ENCODE data around the gene BBS9.

BBS9 gene

DNA sequence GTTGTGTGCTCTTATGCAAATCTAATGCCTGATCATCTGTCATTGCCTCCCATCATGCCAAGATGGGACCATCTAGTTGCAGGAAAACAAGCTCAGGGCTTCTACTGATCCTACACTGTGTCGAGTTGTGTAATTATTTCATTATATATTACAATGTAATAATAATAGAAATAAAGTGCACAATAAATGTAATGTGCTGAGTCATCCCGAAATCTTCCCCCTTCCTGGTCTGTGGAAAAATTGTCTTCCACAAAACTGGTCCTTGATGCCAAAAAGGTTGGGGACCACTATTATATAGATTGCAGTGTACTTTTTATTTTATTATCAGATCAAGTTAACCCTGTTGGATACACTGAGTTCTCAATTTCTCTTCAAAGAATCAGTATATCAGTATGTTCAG lies 50.2 kb downstream of the BBS9 start:
- H3K4me1 ChIP-seq = no peaks in the 10 kb centered on the region

GRCh38 chr7:33183504-33183903 lies 54.1 kb downstream of the BBS9 start:
- no peak for DNase-seq
- Histone ChIP-seq H3K4me1 (no peaks in the 10 kb centered on the region), H3K27me3 (no peaks in the 10 kb centered on the region), H3K27ac (no peak overlapping the region), H3K9me3 (no peaks in the 10 kb centered on the region), H3K36me3 (peaks cover 13 to 21% (median 18%) of the 10 kb centered on the region in 3 donors), H3K4me3 (no peak overlapping the region)
- TF ChIP-seq, protein P1, sequence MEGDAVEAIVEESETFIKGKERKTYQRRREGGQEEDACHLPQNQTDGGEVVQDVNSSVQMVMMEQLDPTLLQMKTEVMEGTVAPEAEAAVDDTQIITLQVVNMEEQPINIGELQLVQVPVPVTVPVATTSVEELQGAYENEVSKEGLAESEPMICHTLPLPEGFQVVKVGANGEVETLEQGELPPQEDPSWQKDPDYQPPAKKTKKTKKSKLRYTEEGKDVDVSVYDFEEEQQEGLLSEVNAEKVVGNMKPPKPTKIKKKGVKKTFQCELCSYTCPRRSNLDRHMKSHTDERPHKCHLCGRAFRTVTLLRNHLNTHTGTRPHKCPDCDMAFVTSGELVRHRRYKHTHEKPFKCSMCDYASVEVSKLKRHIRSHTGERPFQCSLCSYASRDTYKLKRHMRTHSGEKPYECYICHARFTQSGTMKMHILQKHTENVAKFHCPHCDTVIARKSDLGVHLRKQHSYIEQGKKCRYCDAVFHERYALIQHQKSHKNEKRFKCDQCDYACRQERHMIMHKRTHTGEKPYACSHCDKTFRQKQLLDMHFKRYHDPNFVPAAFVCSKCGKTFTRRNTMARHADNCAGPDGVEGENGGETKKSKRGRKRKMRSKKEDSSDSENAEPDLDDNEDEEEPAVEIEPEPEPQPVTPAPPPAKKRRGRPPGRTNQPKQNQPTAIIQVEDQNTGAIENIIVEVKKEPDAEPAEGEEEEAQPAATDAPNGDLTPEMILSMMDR (IDR thresholded peaks at IDR 0.05) = no peak
- intact Hi-C loops (cut with DNase I; ENCODE audit: low total_unique reads) = no loop called here

More for the DNA sequence above, 50.2 kb downstream of the BBS9 start:
- H3K9me3 ChIP-seq = no peaks in the 10 kb centered on the region
- H3K27me3 ChIP-seq = no peaks in the 10 kb centered on the region
- intact Hi-C loops (cut with DNase I; ENCODE audit: low total_unique reads) = no loop called here
- TF ChIP-seq, protein P1 (IDR thresholded peaks at IDR 0.05) = no peak
- no peak for DNase-seq
- H3K27ac ChIP-seq = no peak overlapping the region
- no peak overlapping the region for H3K4me3 ChIP-seq
- peaks cover 28 to 34% (median 31%) of the 10 kb centered on the region in 3 donors for H3K36me3 ChIP-seq

DNA sequence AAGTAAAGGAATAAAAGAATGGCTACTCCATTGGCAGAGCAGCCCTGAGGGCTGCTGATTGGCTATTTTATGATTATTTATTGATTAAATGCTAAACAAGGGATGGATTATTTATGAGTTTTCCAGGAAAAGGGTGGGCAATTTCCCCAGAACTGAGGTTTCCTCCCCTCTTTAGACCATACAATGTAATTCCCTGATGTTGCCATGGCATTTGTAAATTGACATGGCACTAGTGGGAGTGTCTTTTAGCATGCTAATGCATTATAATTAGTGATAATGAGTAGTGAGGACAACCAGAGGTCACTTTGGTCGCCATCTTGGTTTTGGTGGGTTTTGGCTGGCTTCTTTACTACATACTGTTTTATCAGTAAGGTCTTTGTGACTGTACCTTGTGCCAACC lies 55.5 kb downstream of the BBS9 start:
- TF ChIP-seq, protein P1 (IDR thresholded peaks at IDR 0.05) = no peak
- intact Hi-C loops (cut with DNase I; ENCODE audit: low total_unique reads) = no loop called here
- H3K36me3 ChIP-seq = peaks cover 3 to 11% (median 9%) of the 10 kb centered on the region in 3 donors
- no peaks in the 10 kb centered on the region for H3K9me3 ChIP-seq
- H3K4me1 ChIP-seq = no peaks in the 10 kb centered on the region
- no peak overlapping the region for H3K4me3 ChIP-seq
- DNase-seq = no peak
- no peak overlapping the region for H3K27ac ChIP-seq
- no peaks in the 10 kb centered on the region for H3K27me3 ChIP-seq

DNA sequence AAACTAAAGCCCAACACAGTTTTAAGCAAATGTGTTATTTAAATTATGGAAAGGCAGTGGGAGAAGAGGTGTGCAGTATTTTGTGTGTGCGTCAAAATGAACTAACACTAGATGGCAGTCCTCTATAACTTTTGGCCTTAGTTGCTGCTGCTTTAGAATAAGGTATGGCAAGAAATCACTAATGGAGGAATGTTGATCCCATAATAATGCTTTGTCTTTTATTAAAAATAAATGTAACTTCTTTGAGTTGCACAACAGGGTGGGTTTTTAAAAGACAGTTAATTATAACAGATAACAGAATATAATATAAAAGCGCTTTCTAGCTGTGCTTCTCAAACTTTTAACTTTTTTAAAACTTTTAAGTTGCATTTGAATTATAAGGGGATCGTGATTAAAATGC lies 56.4 kb downstream of the BBS9 start:
- H3K27ac ChIP-seq = no peak overlapping the region
- H3K4me3 ChIP-seq = no peak overlapping the region
- intact Hi-C loops (cut with DNase I; ENCODE audit: low total_unique reads) = no loop called here
- no peaks in the 10 kb centered on the region for H3K27me3 ChIP-seq
- DNase-seq = no peak
- peaks cover 0 to 3% (median 0%) of the 10 kb centered on the region in 3 donors for H3K36me3 ChIP-seq
- H3K9me3 ChIP-seq = no peaks in the 10 kb centered on the region
- no peaks in the 10 kb centered on the region for H3K4me1 ChIP-seq
- TF ChIP-seq, protein P1 (IDR thresholded peaks at IDR 0.05) = peak; percentile 20 to 31

GRCh38 chr7:33186192-33186591 lies 56.8 kb downstream of the BBS9 start:
- Histone ChIP-seq H3K27me3 (no peaks in the 10 kb centered on the region), H3K9me3 (no peaks in the 10 kb centered on the region), H3K4me1 (no peaks in the 10 kb centered on the region), H3K27ac (no peak overlapping the region), H3K4me3 (no peak overlapping the region), H3K36me3 (no peaks in the 10 kb centered on the region)
- intact Hi-C loops (cut with DNase I; ENCODE audit: low total_unique reads) = no loop called here
- DNase-seq = no peak
- TF ChIP-seq, protein P1 (IDR thresholded peaks at IDR 0.05) = no peak

DNA sequence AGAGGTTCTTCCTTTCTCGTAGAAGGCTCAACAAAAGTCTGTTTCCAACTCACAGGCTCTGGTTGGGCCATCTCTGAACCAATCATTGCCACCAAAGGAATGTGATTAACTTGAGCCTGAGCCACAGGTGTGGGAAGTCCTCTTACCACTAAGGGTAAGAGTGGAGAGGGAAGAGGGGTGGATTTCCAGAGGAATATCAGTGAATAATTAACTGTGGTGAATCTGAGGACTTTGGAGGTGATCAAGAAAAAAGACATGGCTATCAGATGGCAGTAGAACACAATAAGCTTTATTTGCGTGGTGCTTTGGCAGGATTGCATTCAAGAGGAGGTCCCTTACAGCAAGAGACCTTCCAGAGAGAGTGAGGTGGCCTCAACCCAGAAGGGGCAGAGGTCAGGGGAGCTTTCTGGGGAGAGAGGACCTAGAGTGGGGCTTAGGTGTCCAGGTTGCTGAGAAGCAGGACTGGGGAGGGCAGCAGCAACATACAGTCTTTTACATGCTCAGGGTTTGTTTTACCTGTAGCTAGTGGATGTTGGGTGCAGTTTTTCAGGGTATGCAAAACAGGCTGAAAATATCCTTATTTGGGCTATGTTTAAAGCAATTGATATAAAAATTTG lies 61.4 kb downstream of the BBS9 start:
- no peaks in the 10 kb centered on the region for H3K4me1 ChIP-seq
- DNase-seq = no peak
- intact Hi-C loops (cut with DNase I; ENCODE audit: low total_unique reads) = no loop called here
- no peaks in the 10 kb centered on the region for H3K27me3 ChIP-seq
- no peaks in the 10 kb centered on the region for H3K36me3 ChIP-seq
- no peak overlapping the region for H3K27ac ChIP-seq
- H3K9me3 ChIP-seq = no peaks in the 10 kb centered on the region
- TF ChIP-seq, protein P1 (IDR thresholded peaks at IDR 0.05) = no peak
- no peak overlapping the region for H3K4me3 ChIP-seq
